GM08714 (cell line): ENCODE results near the gene CAPN7.

Experiments used
- H3K4me3 ChIP-seq: fragments of 200-500 bp; sonication (Bioruptor generic); 2 replicates; pipeline ENCODE4 v1.5.1; 2014; ENCODE audit warnings: mild to moderate bottlenecking, low read length, inconsistent platforms
- ZNF274 ChIP-seq: IDR thresholded peaks from 2 replicates; pipeline ENCODE4 v1.6.1; 2012; ENCODE audit warnings: mild to moderate bottlenecking, low read depth, low read length

CAPN7 gene

GRCh38 chr3:15269091-15269989 is 63.3 kb downstream of the CAPN7 start:
- no peak overlapping the region for H3K4me3 ChIP-seq
- TF ChIP-seq ZNF274: no peak

GRCh38 chr3:15271030-15271429 is 65.0 kb downstream of the CAPN7 start:
- no peak overlapping the region for H3K4me3 ChIP-seq
- no peak for TF ChIP-seq ZNF274

- H3K4me3 ChIP-seq: no peak overlapping the region
- no peak for TF ChIP-seq ZNF274
Measured at GRCh38 chr3:15271785-15272381, 65.8 kb downstream of the CAPN7 start.

- no peak for TF ChIP-seq ZNF274
- H3K4me3 ChIP-seq: no peak overlapping the region
Measured at GRCh38 chr3:15272426-15273196, 66.6 kb downstream of the CAPN7 start.

GRCh38 chr3:15273227-15273626 is 67.2 kb downstream of the CAPN7 start:
- H3K4me3 ChIP-seq: no peak overlapping the region
- TF ChIP-seq ZNF274: no peak

- no peak overlapping the region for H3K4me3 ChIP-seq
- no peak for TF ChIP-seq ZNF274
Measured at GRCh38 chr3:15276028-15276724, 70.1 kb downstream of the CAPN7 start.

GRCh38 chr3:15277861-15278500 is 71.9 kb downstream of the CAPN7 start:
- no peak for TF ChIP-seq ZNF274
- H3K4me3 ChIP-seq: no peak overlapping the region

GRCh38 chr3:15279205-15279604 is 73.2 kb downstream of the CAPN7 start:
- no peak for TF ChIP-seq ZNF274
- no peak overlapping the region for H3K4me3 ChIP-seq

GRCh38 chr3:15279671-15280402 is 73.8 kb downstream of the CAPN7 start:
- no peak for TF ChIP-seq ZNF274

GRCh38 chr3:15280853-15281532 is 74.9 kb downstream of the CAPN7 start:
- H3K4me3 ChIP-seq: no peak overlapping the region
- no peak for TF ChIP-seq ZNF274

More at GRCh38 chr3:15279671-15280402, 73.8 kb downstream of the CAPN7 start:
- no peak overlapping the region for H3K4me3 ChIP-seq

- TF ChIP-seq ZNF274: no peak
- no peak overlapping the region for H3K4me3 ChIP-seq
Measured at GRCh38 chr3:15281817-15282216, 75.8 kb downstream of the CAPN7 start.

GRCh38 chr3:15283702-15284101 is 77.7 kb downstream of the CAPN7 start:
- TF ChIP-seq ZNF274: no peak
- no peak overlapping the region for H3K4me3 ChIP-seq
